ENCODE results near the gene LRRC26.

DNA sequence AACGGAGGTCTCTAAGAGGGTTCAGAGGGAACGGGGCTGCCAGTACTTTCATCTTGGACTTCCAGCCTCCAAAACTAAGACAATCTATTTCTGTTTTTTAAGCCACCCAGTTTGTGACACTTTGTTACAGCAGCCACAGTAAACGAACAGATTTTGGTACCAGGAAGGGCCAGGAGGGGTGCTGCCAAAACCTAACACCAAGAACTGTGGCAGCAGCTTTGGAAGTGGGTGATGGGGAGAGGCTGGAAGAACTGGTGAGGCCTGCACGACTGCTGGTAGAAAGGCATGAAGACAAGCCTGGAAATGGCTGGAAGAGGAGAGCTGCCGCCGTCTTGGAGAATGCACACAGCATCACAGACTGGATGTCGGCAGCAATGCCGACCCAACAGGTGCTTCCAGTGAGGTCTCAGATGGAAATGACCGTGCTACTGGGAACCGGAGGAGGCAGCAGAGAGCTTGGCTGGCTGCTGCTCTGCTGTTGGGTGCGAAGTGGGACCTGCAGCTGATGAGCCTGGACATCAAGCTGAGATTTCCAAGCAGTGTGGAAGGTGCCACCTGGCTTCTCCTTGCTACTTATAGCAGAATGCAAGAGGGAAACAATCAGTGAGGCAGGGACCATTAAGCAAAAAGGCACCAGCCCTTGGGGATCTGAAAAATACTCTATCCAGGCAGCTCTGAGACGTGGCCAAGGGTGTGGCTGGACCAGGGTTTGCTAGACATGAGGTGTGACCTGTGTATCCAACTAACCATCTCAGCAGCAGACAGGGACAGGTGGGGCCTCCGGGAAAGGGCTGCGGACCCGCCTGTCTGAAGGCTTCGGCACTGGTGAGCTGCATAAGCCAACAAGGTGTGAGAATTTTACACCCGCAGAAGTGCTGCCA lies 6.7 kb upstream of the LRRC26 start:
- TF ChIP-seq, protein P1, sequence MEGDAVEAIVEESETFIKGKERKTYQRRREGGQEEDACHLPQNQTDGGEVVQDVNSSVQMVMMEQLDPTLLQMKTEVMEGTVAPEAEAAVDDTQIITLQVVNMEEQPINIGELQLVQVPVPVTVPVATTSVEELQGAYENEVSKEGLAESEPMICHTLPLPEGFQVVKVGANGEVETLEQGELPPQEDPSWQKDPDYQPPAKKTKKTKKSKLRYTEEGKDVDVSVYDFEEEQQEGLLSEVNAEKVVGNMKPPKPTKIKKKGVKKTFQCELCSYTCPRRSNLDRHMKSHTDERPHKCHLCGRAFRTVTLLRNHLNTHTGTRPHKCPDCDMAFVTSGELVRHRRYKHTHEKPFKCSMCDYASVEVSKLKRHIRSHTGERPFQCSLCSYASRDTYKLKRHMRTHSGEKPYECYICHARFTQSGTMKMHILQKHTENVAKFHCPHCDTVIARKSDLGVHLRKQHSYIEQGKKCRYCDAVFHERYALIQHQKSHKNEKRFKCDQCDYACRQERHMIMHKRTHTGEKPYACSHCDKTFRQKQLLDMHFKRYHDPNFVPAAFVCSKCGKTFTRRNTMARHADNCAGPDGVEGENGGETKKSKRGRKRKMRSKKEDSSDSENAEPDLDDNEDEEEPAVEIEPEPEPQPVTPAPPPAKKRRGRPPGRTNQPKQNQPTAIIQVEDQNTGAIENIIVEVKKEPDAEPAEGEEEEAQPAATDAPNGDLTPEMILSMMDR (optimal IDR thresholded peaks at IDR 0.05 in 1 of 3, IDR thresholded peaks at IDR 0.05 in 1 of 3, conservative IDR thresholded peaks at IDR 0.05 in 1 of 3; ENCODE audit: extremely low read depth in 1 of 3, insufficient read depth in 2 of 3, low read length in 3 of 3): peak; percentile 75 to 87 (median 87)
- TF ChIP-seq EZH2 (IDR thresholded peaks at IDR 0.05; ENCODE audit: low read length): no peak

Data from keratinocyte (primary cell).